Skin of body (tissue), 2 donors: ENCODE data around the gene PTH2R. TPM values are rescaled to one million over a fixed set of nuclear protein-coding genes. Genes with fewer than 3 reads are reported as not detected.
"Not testable (repeated sequence)": the region's sequence is repeated elsewhere in the genome, so short reads cannot be mapped to it uniquely, and the experiment has no call there.

ENCODE experiments used
- DNase-seq: peaks from one replicate; lab custom pipeline; 2025; lab: John Stamatoyannopoulos, UW
- total RNA-seq: library from RNA; depleted of rRNA; stranded (reverse); fragments of >200 nt; gene quantifications from one replicate; pipeline ENCODE4 v1.2.3, GENCODE V29; 2014

The PTH2R gene
- total RNA-seq, 1 donor from 2014 or later: 0.10 TPM

DNA sequence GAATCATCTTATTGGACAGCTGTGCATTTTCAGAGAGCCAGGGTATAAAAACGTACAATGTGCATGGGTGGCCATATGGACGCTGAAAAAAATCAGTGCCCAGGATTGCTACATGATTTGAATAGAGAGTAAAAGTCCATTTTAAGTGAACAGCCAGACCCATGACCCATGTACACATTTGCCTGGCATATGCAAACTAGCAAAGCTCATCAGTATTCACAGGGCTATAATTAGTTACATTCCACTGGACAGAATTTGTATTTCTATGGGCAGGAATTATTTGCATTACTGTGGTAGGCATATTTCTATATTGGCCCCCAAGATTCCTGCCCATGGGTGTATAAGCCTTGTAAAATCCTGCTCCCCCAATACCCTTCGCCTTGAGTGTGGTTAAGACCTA is 78.8 kb downstream of the PTH2R start:
- DNase-seq: no peak

DNA sequence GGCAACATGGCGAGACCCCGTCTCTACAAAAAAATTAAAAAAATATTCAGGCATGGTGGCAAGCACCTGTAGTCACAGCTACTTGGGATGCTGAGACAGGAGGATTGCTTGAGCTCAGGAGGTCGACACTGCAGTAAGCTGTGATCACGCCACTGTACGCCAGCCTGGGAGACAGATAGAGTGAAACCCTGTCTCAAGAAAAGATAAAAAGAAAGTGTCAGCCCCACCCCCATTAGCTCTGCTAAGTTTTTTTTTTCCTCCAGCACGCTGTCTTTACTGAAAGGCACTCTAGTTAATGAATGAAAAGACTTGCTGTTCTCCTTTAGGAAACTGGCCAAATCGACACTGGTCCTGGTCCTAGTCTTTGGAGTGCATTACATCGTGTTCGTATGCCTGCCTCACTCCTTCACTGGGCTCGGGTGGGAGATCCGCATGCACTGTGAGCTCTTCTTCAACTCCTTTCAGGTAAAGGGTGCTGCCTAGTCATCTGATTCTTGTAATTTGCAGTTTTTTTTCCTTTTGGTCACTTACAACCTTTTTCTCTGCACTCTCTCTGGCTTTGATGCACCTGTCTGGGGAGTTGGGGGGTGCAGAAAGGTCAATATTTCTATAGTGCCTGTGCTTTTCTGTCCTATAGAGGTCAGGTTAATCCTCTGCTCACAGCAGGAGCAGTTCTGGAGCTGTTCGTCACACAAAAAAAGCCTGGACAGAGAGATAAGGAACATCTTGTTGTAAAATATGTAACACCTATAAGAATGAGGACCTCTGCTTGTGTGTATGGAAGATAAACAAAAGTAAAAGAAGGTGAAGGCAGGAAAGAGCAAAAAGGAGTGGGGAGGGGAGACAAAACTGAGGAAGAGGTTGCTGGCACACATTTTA is 82.3 kb downstream of the PTH2R start:
- DNase-seq: no peak

DNA sequence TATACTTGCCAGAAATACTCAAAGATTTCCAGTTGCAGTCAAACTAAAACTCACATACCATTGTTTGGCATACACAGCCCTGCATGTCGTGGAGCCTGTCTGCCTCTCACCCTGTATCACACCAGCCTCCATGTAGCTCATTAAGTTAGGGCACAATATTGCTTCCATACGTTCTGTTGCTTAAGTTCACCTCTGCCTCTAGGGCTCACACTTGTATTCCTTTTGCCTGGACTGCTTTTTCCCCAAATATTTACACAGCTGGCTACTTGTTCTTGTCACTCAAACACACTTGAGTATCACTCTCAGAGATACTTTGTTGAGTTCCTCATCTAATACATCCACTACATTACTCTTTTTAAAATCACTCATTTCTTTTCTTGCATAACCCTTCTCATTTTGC is 83.1 kb downstream of the PTH2R start:
- DNase-seq: no peak

DNA sequence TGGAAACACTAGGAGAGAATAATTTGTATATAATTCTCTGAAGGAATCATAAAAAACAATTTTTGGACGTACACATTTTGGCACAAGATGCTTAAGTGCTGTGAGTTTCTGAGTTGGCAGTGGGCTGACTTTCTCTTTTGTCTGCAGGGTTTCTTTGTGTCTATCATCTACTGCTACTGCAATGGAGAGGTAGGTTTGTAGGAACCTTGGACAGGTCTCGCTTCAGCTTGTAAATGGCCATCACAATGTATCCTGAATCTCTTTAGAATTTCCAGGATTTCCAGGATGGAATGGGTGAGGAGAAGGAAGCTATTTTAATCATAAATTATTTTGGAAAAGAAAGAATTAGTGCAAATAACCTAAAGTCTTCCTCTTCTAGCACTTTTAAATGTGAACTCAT is 83.9 kb downstream of the PTH2R start:
- no peak for DNase-seq

DNA sequence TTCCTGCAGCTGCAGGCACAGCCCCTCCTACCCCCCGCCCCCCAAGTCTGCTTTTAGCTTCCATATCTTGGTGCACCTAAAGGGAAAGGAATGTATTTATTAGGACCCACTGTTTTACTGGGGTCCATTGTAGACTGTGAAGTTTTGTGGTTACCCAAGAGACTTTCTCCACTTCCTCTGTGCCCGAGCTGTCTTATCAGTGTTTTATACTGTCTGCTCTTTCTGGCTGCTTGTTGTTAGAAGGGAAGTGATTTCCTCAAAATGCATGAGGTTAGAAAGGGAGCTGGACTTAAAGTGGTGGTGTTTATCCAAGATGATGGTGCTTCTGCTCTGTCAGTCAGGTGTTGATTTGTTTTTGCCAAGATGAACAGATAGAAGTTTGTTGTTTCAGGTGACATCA is 85.0 kb downstream of the PTH2R start:
- no peak for DNase-seq

DNA sequence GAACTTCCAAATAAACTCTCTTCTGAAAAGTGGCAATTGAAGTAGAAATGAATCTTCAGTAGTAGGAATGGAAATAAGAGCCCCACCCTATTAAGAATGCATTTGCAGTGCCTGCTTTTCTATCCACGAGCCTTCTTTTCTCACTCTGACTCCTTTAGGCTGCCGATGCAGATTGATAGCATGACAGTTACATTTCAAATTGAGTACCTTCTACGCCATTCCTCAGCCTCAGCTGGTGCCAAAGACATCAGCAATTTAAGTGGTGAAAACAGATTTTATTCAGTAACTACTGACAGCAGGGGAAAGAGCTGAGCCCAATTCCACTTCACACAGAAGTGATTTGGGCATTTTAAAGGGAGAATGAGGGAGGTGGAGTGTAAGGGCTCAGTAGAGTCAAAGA is 85.5 kb downstream of the PTH2R start:
- no peak for DNase-seq

DNA sequence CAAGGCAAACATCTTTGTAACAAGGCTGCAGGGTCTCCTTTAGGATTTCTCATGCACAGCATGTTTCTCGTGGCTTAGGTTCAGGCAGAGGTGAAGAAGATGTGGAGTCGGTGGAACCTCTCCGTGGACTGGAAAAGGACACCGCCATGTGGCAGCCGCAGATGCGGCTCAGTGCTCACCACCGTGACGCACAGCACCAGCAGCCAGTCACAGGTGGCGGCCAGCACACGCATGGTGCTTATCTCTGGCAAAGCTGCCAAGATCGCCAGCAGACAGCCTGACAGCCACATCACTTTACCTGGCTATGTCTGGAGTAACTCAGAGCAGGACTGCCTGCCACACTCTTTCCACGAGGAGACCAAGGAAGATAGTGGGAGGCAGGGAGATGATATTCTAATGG is 86.6 kb downstream of the PTH2R start:
- DNase-seq: no peak

DNA sequence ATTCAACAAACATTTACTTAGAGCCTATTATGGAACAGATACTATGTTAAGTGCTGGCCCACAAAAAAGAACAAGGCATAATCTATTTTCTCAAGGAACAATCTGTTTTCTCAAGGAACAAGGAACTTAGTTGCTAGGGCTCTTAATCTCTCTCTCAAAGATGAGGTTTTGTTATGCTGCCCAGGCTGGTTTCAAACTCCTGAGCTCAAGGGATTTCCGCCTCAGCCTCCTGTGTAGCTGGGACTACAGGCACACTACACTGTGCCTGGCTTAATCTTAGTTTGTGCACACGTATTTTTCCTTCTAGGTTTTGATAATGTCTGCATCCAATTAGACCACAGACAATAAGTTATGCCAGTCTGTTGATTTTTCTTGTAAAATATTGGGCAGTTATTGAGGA is 89.5 kb downstream of the PTH2R start:
- DNase-seq: no peak

DNA sequence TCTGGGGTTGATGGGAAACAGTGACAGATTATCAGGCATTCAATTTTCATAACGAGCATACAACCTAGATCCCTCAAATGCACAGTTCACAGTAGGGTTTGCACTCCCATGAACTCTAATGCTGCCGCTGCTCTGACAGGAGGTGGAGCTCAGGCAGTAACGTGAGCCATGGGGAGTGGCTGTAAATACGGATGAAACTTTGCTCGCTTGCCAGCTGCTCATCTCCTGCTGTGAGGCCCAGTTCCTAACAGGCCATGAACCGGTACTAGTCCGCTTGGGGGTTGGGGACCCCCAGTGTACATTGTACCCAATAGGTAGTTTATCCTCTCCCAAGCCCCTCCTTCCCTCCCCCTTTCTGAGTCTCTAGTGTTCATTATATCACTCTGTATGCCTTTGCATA is 94.6 kb downstream of the PTH2R start:
- DNase-seq: no peak

DNA sequence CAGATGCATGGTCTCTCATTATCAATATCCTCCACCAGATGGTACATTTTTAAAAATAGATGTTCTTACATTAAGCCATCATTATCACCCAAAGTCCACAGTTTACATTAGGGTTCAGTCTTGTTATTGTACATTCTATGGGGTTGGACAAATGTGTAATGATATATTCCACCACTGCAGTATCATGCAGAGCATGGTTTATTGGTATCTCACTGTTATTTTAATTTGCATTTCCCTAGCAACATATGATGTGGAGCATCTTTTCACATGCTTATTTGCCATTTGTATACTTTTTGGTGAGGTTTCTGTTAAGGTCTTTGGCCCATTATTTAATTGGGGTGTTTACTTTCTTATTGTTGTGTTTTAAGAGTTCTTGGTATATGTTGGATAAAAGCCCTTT is 95.7 kb downstream of the PTH2R start:
- DNase-seq: no peak

DNA sequence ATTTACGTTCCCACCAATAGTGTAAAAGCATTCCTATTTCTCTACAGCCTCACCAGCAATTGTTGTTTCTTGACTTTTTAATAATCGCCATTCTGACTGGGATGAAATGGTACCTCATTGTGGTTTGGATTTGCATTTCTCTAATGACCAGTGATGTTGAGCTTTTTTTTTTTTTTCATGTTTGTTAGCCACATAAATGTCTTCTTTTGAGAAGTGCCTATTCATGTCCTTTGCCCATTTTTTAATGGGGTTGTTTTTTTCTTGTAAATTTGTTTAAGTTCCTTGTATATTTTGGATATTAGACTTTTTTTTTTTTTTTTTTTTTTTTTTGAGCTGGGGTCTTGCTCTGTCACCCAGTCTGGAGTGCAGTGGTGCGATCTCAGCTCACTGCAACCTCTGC is 98.8 kb downstream of the PTH2R start:
- DNase-seq: not testable (repeated sequence)

DNA sequence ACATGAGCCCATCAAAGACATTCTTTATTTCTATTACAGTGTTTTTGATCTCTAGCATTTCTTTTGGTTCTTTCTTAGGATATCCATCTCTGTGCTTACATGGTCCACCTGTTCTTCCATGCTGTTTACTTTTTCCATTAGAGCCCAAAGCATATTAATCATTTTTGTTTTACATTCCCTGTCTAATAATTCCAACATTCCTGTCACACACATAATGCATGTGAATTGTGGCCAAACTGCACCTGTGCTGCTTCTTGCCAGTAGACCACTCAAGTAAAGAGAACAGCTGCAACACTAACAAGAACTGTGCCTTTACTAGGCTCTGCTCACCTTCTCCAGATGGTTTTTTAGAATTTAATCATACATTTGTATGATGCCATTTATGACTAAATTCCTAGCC is 103.0 kb downstream of the PTH2R start:
- no peak for DNase-seq

DNA sequence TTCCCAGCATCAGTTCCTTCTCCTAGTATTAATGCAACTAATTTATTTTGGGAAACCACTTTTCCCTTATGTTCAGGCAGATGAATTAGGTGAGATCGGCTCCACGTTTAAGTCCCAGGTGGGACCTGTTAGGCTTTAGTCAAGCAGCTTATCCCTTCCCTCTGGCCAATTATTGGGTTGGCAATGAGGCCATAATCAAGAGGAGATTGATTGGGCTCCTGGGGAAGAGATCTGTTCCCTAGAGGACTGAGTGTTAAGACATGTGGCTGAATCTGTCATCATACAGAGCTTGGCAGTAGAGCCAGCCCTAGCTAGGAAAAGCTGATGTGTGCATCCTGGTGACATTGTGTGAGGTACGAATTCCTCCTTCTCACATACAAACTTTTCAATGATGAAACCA is 104.4 kb downstream of the PTH2R start:
- no peak for DNase-seq

DNA sequence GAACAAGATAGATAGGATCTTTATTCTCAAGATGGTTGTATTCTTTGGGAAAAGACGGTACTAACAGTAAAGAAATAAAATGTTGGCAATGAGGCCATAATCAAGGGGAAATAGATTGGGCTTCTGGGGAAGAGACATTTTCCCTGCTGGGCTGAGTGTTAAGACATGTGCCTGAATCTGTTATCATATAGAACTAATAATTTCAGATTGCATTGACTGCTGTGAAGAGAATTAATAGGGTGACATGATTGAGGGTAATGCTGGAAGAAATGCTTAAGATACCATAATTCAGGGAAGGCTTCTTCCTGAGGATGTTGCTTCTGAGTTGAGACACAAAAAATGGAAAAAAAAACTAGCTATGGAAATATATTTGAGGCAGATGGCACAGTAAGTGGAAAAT is 105.0 kb downstream of the PTH2R start:
- no peak for DNase-seq

DNA sequence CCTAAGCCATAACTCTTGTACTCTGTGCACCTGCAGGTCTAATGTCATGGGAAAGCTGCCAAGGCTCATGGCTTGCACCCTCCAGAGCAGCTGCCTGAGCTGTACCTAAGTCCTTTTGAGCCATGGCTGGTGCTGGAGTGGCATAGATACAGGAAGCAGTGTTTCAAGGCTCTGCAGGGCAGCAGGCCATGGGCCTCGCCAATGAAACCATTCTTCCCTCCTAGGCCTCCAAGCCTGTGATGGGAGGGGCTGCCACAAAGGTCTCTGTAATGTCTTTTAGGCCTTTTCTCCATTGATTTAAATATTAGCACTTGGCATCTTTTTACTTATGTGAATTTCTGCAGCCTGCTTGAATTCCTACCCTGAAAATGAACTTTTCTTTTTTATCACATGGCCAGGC is 108.5 kb downstream of the PTH2R start:
- DNase-seq: no peak

DNA sequence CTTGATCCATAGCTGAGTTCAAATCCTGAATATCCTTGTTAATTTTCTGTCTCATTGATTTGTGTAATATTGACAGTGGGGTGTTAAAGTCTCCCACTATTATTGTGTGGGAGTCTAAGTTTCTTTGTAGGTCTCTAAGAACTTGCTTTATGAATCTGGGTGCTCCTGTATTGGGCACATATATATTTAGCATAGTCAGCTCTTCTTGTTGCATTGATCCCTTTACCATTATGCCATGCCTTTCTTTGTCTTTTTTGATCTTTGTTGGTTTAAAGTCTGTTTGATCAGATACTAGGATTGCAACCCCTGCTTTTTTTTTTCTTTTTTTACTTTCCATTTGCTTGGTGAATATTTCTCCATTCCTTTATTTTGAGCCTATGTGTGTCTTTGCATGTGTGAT is 116.5 kb downstream of the PTH2R start:
- DNase-seq: not testable (repeated sequence)

DNA sequence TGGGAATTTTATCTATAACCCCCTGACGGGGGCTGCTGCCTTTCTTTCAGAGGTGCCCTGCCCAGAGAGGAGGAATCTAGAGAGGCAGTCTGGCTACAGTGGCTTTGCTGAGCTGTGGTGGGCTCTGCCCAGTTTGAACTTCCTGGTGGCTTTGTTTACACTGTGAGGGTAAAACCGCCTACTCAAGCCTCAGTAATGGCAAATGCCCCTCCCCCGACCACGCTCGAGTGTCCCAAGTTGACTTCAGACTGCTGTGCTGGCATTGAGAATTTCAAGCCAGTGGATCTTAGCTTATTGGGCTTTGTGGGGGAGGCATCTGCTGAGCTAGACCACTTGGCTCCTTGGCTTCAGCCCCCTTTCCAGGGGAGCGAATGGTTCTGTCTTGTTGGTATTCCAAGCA is 118.6 kb downstream of the PTH2R start:
- not testable (repeated sequence) for DNase-seq

DNA sequence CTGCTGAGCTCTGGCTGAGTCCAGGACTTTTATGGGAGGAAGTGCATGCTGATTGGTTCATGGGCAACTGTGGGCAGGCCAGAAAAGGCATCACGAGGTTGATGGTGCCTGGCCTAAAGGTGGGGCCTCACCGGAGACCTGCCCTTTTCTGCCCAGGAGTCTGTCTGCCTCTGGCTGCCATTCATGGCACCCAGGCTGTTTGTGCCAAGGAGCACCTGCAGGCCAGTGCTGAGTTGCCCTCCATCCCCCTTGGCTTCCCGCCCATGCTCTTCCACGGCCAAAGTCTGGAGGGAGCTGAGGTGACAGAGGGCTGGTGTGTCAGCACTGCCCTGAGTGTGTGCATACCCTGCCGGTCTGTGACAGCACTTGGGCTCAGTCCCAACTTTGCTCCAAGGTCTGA is 123.2 kb downstream of the PTH2R start:
- no peak for DNase-seq

DNA sequence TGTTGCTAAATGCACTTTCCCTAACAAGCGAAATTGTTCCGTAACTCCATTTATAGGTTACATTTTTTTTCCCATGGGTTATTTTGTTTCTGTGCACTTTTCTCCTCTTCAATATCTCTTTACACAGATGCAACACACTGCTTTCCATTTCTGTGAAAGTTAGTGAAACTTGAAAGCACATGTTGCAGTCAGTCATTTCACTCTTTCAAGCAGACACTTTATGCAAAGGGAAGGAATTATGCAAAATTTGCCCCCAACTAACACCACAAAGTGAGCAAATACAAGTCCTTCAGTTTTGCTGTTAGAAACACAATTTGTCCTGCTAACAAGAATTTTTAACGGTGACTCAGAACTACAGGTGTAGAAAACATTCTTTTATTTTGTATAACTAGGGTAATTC is 124.8 kb downstream of the PTH2R start:
- no peak for DNase-seq

DNA sequence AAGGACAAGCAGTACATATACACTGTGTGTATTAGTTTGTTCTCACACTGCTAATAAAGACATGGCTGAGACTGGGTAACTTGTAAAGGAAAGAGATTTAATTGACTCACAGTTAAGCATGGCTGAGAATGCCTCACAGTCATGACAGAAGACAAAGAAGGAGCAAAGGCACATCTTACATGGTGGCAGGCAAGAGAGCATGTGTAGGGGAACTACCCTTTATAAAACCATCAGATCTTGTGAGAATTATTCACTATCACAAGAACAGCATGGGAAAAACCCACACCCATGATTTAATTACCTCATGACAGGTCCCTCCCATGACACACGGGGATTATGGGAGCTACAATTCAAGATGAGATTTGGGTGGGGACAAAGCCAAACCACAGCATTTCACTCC is 129.0 kb downstream of the PTH2R start:
- DNase-seq: not testable (repeated sequence)

DNA sequence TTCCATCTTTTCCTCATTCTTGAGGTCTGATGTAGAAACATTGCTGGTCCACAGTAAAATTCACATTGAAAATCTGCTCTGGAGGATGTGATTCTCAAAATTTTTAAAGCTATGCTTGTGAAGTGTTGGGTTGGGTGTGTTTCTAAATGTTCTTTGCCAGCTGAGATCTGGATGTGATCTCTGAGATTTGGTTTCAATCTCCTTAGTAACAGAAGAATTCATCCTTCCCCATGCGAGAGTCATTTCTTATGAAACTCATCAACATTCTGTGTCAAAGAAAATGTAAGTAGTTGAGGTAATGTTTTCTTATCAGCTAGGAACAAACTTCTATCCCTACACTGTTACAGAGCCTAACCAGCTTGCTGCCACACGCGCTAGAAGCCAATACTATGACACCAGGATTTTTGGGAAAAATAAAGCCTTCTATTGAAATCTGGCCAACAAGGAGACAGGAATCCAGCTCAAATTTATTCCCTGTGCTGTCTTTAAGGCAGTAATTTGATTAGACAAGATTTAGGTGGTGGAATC is 134.9 kb downstream of the PTH2R start:
- DNase-seq: no peak

DNA sequence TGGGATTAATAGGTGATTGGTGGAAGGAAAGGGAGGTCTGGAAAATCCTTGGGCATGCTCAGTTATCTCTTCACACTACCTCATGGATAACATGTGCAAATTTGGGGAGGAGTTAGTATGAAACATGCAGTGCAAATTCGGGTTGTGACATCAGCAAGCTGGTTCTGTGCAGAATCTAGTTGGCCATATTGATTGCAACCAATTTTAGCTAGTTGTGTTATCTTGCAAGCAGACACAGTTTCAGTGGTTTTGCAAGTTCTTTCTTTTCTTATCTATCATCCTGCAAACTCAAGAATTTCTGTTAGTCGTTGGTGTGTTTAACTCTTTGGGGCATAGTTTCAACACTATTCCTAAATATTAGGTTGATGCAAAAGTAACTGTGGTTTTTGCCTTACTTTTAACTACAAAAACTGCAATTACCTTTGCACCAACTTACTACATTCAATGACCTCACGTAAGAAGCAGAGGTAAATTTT is 135.4 kb downstream of the PTH2R start:
- DNase-seq: no peak

DNA sequence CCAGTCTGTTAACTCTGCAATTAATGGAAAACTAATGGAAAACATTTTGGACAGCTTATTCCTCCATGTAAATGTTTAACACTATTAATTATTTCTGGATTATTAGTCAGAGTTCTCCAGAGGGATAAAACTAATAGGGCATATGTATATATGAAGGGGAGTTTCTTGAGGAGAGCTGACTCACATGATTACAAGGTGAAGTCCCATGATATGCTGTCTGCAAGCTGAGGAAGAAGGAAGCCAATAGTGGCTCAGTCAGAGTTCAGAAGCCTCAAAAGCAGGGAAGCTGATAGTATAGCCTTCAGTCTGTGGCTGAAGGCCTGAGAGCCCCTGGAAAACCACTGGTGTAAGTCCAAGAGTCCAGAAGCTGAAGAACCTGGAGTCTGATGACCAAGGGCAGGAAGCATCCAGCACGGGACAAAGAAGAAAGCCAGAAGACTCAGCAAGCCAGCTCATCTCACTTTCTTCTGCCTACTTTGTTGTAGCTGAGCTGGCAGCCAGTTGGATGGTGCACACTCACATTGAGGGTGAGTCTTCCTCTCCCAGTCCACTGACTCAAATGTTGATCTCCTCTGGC is 136.0 kb downstream of the PTH2R start:
- no peak for DNase-seq
